GM12875 (cell line): ENCODE data around the gene BANF2.

Experiments used
- H3K4me3 ChIP-seq: one replicate; pipeline ENCODE4 v1.5.1; 2011; ENCODE audit warnings: low read depth, low read length, control low read depth
- TF ChIP-seq, protein P1 (sequence below): IDR thresholded peaks from 2 replicates; pipeline ENCODE4 v1.5.1; 2011; ENCODE audit warnings: low read depth, mild to moderate bottlenecking, control low read depth, inconsistent platforms, low read length, moderate library complexity, borderline replicate concordance; ENCODE audit not compliant: insufficient read depth

Gene BANF2

DNA sequence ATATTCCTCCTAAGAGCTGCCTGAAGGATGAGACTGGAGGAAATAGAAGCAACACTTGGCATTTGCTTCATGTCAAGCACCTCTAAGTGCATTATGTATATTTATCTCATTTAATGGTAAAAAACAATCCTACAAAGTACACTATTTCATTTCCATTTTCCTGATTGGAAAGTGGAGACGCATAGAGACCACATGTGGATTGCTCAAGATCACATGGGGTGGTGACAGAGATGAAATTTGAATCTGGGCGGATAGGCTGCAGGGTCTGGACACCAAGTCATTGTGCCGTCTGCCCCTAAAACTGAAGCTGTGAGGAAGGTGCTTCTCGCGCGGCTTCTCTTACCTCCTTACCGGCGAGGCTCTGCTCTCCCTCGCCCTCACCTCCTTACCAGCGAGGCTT lies 30.3 kb downstream of the BANF2 start:
- no peak overlapping the region for H3K4me3 ChIP-seq
- TF ChIP-seq, protein P1, sequence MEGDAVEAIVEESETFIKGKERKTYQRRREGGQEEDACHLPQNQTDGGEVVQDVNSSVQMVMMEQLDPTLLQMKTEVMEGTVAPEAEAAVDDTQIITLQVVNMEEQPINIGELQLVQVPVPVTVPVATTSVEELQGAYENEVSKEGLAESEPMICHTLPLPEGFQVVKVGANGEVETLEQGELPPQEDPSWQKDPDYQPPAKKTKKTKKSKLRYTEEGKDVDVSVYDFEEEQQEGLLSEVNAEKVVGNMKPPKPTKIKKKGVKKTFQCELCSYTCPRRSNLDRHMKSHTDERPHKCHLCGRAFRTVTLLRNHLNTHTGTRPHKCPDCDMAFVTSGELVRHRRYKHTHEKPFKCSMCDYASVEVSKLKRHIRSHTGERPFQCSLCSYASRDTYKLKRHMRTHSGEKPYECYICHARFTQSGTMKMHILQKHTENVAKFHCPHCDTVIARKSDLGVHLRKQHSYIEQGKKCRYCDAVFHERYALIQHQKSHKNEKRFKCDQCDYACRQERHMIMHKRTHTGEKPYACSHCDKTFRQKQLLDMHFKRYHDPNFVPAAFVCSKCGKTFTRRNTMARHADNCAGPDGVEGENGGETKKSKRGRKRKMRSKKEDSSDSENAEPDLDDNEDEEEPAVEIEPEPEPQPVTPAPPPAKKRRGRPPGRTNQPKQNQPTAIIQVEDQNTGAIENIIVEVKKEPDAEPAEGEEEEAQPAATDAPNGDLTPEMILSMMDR: no peak

DNA sequence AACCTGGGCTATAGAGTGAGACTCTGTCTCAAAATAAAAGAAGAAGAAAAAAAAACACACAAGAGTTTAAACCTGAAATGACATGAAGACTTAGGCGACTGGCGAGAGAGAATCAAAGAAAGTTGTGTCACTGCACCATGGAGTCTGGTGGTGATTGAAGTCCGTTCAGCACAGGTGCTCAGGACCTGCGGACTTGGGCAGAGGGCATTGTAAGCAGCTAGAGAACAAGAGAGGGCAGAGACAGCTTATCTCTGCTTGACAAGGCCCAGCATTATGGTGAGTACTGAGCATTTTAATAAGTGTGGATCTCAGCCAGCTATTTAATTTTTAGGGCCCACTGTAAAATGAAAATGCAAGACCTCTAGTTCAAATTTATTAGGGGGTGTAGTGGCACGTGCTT lies 31.5 kb downstream of the BANF2 start:
- H3K4me3 ChIP-seq: no peak overlapping the region
- TF ChIP-seq, protein P1: no peak

DNA sequence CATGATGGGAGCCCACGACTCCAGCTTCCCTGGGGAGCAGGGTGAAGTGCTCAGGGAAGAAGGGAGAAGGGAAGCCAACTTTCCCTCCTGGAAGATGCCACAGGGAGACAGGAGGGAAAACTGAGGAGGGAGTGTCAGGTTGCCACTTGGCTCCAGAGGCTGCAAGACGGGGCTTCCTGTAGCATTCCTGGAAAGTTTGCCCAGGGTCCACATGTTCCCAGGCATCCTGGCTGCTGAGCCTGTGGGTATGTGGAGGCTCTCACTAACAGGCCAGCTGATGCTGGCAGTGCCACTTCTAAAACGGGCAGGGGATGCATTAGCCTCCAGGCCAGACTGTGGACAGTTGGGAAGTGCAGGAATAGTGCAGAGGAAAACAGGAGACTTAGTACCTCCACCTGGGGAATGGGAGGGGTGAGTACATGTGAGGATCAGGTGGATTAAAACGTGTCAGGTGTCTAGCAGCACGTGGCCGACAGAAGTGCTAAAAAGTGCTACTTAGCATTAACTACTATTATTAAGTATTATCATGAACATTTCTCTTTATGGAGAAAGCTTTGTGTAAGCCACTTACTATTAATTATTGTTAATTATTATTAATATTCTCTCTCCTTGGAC lies 33.2 kb downstream of the BANF2 start:
- TF ChIP-seq, protein P1: no peak
- no peak overlapping the region for H3K4me3 ChIP-seq

DNA sequence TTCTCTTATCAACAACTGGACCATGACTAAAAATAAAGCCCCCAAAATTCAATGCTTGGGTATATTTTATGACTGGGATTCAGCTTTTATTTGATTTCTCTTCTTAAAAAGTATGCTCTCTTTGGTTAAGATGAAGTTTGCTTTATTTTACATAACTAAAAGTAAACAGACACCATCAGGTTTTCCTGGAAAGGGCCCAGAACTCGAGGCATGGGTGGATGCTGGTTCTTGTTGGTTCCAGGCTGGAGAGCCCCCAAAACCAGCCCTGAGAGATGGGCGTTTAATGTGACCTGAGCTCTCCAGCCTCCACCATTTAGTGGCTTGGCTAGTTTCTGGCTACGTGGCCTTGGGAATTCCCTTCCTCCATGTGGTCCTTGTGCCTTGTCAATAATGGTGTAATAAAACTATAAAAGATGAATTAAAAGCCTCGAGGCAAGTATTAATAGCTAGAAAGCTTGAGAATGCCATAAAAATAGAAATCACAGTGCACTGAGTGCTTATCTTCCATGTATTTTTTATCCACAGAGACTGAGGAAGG lies 34.1 kb downstream of the BANF2 start:
- H3K4me3 ChIP-seq: no peak overlapping the region
- TF ChIP-seq, protein P1: no peak

DNA sequence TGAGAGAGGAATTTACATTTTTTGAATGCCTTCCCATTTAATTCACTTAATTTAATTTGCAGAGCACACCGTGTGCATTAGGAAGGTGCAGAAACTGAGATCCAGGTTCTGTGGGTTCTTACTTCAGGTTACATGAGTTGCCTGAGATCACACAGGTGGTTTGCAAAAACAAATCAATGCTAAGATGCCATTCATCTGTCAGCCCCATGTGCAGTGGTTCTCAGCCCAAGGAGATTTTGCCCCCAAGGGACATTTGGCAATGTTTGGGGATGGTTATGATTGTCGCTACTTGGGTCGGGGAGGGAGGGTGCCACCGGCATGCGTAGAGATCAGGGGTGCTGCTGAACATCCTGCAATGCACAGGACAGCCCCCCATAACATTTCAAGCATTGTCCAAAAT lies 34.6 kb downstream of the BANF2 start:
- TF ChIP-seq, protein P1: no peak
- H3K4me3 ChIP-seq: no peak overlapping the region

DNA sequence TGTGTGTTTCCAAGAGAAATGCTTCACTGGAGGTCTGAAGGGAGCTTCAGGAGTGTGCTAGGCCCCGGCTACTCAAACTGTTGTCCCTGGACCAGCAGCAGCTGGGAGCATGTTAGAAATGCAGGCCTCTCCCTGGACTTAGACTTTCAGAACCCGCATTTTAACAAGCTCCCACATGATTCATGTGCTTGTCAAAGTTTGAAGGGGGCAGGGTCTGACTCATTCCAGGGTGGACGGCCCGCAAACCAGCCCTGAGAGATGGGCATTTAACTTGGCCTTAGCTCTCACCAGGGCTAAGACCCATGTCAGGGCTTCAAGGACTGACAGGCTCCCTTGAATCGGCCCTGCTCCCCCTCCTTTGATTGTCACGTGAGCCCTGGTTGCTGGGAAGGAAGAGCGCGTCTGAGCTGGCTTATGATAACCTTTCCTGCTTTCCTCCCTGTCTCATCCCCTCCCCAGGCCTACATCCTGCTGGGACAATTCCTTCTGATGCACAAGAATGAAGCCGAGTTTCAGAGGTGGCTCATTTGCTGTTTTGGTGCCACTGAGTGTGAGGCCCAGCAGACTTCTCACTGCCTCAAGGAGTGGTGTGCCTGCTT lies 35.5 kb downstream of the BANF2 start:
- TF ChIP-seq, protein P1: no peak

More for the DNA sequence above, 35.5 kb downstream of the BANF2 start:
- no peak overlapping the region for H3K4me3 ChIP-seq
